ENCODE measurements around the gene HECTD1. TPM values are rescaled to one million over a fixed set of nuclear protein-coding genes. Genes with fewer than 3 reads are reported as not detected.

Gene HECTD1
- total and polyA plus RNA-seq, 10 of the 15 experiments (the other 5 are each of a cell fraction or from before 2014, with no cell fraction given), result 27.3 to 116 (median 57.7) TPM

DNA sequence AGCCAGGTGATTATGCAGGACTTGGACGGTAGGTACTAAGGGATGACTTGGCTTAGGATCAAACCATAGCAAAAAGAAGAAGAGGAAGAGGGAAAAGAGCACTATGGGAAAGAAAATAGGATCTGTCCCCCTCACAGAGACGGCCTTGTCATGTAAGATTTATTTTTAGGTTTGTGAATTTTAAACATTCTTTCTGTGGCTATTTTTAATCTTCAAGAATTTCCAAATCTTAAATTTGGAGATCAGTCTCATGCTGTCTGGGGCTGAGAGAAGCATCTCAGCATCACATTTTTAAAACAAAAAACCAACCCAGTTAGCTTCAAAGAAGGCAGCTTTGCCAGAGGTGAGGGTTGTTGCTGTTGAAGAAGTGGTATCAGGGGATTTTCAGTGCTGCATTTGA, 128.8 kb downstream of the HECTD1 start:
- TF ChIP-seq ZSCAN29 (IDR thresholded peaks at IDR 0.05) (no peak), ZBED1 (IDR thresholded peaks at IDR 0.05; ENCODE audit: borderline replicate concordance) (no peak), E2F4 (IDR thresholded peaks at IDR 0.05; ENCODE audit: low read depth, low read length) (no peak), SPI1 (IDR thresholded peaks at IDR 0.05; ENCODE audit: borderline replicate concordance, insufficient read depth, low read depth, low read length) (no peak), ZBTB40 (IDR thresholded peaks at IDR 0.05; ENCODE audit: borderline replicate concordance) (no peak), RAD51 (IDR thresholded peaks at IDR 0.05) (no peak), NFIC (IDR thresholded peaks at IDR 0.05; ENCODE audit: low read depth, low read length) (no peak), POLR2A (IDR thresholded peaks at IDR 0.05; ENCODE audit: low read depth, low read length) (no peak), SREBF1 (IDR thresholded peaks at IDR 0.05; ENCODE audit: low read length) (no peak), SIX5 (IDR thresholded peaks at IDR 0.05; ENCODE audit: low read depth, low read length, severe bottlenecking) (no peak), FOXM1 (IDR thresholded peaks at IDR 0.05; ENCODE audit: low read depth, low read length) (no peak), CEBPB (IDR thresholded peaks at IDR 0.05; ENCODE audit: borderline replicate concordance in 1 of 2, low read depth in 2 of 2, low read length in 2 of 2) (no peak), SMAD5 (IDR thresholded peaks at IDR 0.05; ENCODE audit: low read depth) (no peak)
- Histone ChIP-seq H3K36me3 (ENCODE audit: control insufficient read depth in 2 of 2, insufficient read depth in 2 of 2, low read length in 1 of 2) (no peaks in the 10 kb centered on the region), H3K27me3 (replicated peaks in 1 of 2; ENCODE audit: control insufficient read depth in 2 of 2, insufficient read depth in 2 of 2, low read length in 1 of 2) (no peaks in the 10 kb centered on the region), H3K79me2 (ENCODE audit: control insufficient read depth, insufficient read depth, low read length) (no peaks in the 10 kb centered on the region), H3K9ac (ENCODE audit: control insufficient read depth, insufficient read depth, low read length) (no peak overlapping the region), H3K9me3 (replicated peaks; ENCODE audit: control insufficient read depth, insufficient read depth, low read length) (no peaks in the 10 kb centered on the region), H4K20me1 (ENCODE audit: control insufficient read depth, insufficient read depth) (no peaks in the 10 kb centered on the region), H3K4me2 (ENCODE audit: control insufficient read depth, insufficient read depth) (no peak overlapping the region), H2AFZ (ENCODE audit: control insufficient read depth, low read depth, low read length) (no peak overlapping the region), H3K27ac (ENCODE audit: control insufficient read depth, insufficient read depth) (no peak overlapping the region), H3K4me1 (ENCODE audit: control insufficient read depth, insufficient read depth, low read length) (no peaks in the 10 kb centered on the region), H3K4me3 (no peak overlapping the region)
- in situ Hi-C loops (cut with MboI), result no loop called here
- DNase-seq (ENCODE audit: low read depth, low spot score), result no peak
- intact Hi-C loops (cut with micrococcal nuclease; ENCODE audit: unreplicated experiment), result no loop called here
- no peak for ATAC-seq
- ChIA-PET SMC1A (ENCODE audit: uncharacterized antibody, unreplicated experiment) (interaction anchor here (1.7 to 3.2 kb wide), 2 partner anchors 97 to 98 kb away, joined by 3 to 11 read pairs; no protein-coding TSS in a partner anchor), RAD21 (ENCODE audit: unreplicated experiment) (no interaction called here), POLR2A (interaction anchor here (0.5 kb wide), 1 partner anchor 281 kb away, joined by 4 read pairs; no protein-coding TSS in a partner anchor), CTCF (interaction anchor here (0.7 to 1.3 kb wide), 3 partner anchors 12 to 158 kb away, joined by 3 read pairs; no protein-coding TSS in a partner anchor)
- no peak for FAIRE-seq
- WGBS (ENCODE audit: insufficient coverage, insufficient replicate concordance, low lambda C conversion rate, missing lambda C conversion rate), result 51% methylated on average over 2 of the region's 2 CpGs
- BruUV-seq (replicated peaks), result no TSS peak
